ENCODE measurements around the gene NACC2.

The NACC2 gene

GRCh38 chr9:136107953-136108647 is 13.0 kb upstream of the NACC2 start (continued):
- TF ChIP-seq PATZ1 (tag by site-specific recombination; IDR thresholded peaks at IDR 0.05) (peak; percentile 87), ZNF366 (tag by site-specific recombination; conservative IDR thresholded peaks at IDR 0.05) (no peak; the same call in 1 of the 2 replicates), ZNF311 (tag by site-specific recombination; IDR thresholded peaks at IDR 0.05; ENCODE audit: borderline replicate concordance) (no peak), GLI4 (tag by site-specific recombination; IDR thresholded peaks at IDR 0.05) (no peak), ZNF530 (tag by site-specific recombination; IDR thresholded peaks at IDR 0.05; ENCODE audit: low read depth) (no peak), ZNF513 (tag by site-specific recombination; IDR thresholded peaks at IDR 0.05) (no peak), ZNF391 (tag by site-specific recombination; IDR thresholded peaks at IDR 0.05; ENCODE audit: borderline replicate concordance, low read depth) (no peak; the same call in 1 of the 2 replicates), WT1 (tag by site-specific recombination; IDR thresholded peaks at IDR 0.05) (peak; percentile 45; the same call in 1 of the 2 replicates), ZBTB26 (tag by site-specific recombination; optimal IDR thresholded peaks at IDR 0.05) (no peak), ZNF660 (tag by site-specific recombination; IDR thresholded peaks at IDR 0.05) (0 out of 2 replicates have a peak, but pooled peaks have one; percentile 38), ZNF776 (tag by site-specific recombination; IDR thresholded peaks at IDR 0.05; ENCODE audit: borderline replicate concordance) (no peak), ZNF404 (tag by site-specific recombination; IDR thresholded peaks at IDR 0.05) (no peak), ZNF747 (tag by site-specific recombination; IDR thresholded peaks at IDR 0.05) (no peak), ZNF501 (tag by site-specific recombination; IDR thresholded peaks at IDR 0.05) (no peak), ZNF23 (tag by site-specific recombination; IDR thresholded peaks at IDR 0.05; ENCODE audit: borderline replicate concordance) (no peak), ZNF544 (tag by site-specific recombination; IDR thresholded peaks at IDR 0.05) (no peak), ZNF449 (tag by site-specific recombination; IDR thresholded peaks at IDR 0.05) (no peak), ZSCAN16 (tag by site-specific recombination; IDR thresholded peaks at IDR 0.05) (no peak), YY2 (tag by site-specific recombination; IDR thresholded peaks at IDR 0.05) (no peak), ZNF48 (tag by site-specific recombination; IDR thresholded peaks at IDR 0.05) (no peak), ZNF830 (tag by site-specific recombination; IDR thresholded peaks at IDR 0.05; ENCODE audit: low read depth) (no peak), GLIS2 (tag by site-specific recombination; IDR thresholded peaks at IDR 0.05) (no peak; the same call in none of the 2 replicates)
- TF ChIP-seq, protein P1, sequence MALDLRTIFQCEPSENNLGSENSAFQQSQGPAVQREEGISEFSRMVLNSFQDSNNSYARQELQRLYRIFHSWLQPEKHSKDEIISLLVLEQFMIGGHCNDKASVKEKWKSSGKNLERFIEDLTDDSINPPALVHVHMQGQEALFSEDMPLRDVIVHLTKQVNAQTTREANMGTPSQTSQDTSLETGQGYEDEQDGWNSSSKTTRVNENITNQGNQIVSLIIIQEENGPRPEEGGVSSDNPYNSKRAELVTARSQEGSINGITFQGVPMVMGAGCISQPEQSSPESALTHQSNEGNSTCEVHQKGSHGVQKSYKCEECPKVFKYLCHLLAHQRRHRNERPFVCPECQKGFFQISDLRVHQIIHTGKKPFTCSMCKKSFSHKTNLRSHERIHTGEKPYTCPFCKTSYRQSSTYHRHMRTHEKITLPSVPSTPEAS (tag by site-specific recombination; IDR thresholded peaks at IDR 0.05), result peak; percentile 32; the same call in 1 of the 2 replicates
- TF ChIP-seq, protein P2, sequence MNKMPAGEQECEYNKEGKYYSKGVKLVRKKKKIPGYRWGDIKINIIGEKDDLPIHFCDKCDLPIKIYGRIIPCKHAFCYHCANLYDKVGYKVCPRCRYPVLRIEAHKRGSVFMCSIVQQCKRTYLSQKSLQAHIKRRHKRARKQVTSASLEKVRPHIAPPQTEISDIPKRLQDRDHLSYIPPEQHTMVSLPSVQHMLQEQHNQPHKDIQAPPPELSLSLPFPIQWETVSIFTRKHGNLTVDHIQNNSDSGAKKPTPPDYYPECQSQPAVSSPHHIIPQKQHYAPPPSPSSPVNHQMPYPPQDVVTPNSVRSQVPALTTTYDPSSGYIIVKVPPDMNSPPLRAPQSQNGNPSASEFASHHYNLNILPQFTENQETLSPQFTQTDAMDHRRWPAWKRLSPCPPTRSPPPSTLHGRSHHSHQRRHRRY (tag by site-specific recombination; IDR thresholded peaks at IDR 0.05), result no peak
- TF ChIP-seq, protein P3, sequence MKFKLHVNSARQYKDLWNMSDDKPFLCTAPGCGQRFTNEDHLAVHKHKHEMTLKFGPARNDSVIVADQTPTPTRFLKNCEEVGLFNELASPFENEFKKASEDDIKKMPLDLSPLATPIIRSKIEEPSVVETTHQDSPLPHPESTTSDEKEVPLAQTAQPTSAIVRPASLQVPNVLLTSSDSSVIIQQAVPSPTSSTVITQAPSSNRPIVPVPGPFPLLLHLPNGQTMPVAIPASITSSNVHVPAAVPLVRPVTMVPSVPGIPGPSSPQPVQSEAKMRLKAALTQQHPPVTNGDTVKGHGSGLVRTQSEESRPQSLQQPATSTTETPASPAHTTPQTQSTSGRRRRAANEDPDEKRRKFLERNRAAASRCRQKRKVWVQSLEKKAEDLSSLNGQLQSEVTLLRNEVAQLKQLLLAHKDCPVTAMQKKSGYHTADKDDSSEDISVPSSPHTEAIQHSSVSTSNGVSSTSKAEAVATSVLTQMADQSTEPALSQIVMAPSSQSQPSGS (tag by site-specific recombination; IDR thresholded peaks at IDR 0.05; ENCODE audit: low read depth), result peak; percentile 97

Data from HEK293 (cell line).